ENCODE data around the gene AP4M1.

DNA sequence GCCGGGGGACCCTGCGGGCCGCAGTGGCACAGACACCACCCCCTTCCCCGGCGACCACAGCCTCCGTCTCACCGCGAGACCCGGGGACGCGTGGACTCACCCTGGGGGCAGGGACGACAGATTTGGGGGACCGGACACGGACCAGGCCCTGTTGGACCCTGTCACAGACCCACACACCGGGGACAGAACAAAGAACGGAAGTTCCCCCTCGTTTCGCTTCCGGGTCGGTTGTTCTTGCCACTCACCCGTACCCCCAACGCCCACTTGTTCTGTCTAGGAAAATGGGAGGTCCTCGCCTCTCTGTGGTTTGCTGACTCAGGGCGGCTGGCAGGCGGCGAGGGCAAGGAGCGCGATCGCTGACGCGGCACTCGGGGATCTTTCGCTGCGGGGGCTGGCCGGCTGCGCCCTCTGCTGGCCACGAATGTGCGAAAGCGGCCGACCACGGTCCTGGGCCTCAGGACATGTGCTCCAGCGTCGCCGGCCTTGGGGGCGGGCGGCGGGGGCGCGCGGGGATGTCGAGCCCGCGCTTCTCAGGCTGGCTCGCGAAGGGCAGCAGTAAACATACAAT is 19.8 kb upstream of the AP4M1 start, which contains the start of gene ZNF3:
- TF ChIP-seq, protein P1, sequence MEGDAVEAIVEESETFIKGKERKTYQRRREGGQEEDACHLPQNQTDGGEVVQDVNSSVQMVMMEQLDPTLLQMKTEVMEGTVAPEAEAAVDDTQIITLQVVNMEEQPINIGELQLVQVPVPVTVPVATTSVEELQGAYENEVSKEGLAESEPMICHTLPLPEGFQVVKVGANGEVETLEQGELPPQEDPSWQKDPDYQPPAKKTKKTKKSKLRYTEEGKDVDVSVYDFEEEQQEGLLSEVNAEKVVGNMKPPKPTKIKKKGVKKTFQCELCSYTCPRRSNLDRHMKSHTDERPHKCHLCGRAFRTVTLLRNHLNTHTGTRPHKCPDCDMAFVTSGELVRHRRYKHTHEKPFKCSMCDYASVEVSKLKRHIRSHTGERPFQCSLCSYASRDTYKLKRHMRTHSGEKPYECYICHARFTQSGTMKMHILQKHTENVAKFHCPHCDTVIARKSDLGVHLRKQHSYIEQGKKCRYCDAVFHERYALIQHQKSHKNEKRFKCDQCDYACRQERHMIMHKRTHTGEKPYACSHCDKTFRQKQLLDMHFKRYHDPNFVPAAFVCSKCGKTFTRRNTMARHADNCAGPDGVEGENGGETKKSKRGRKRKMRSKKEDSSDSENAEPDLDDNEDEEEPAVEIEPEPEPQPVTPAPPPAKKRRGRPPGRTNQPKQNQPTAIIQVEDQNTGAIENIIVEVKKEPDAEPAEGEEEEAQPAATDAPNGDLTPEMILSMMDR (IDR thresholded peaks at IDR 0.05; ENCODE audit: insufficient read depth, low read depth, low read length): peak; percentile 68
- no peak for TF ChIP-seq EZH2 (IDR thresholded peaks at IDR 0.05; ENCODE audit: insufficient read depth, low read length)

Measured in astrocyte (in vitro differentiated cells and primary cell).